GM12891 (cell line): ENCODE results near the gene RETSAT.

Experiments used
- DNase-seq: peaks from one replicate; pipeline ENCODE4 v3.0.0; 2011; ENCODE audit warnings: low spot score; ENCODE audit not compliant: insufficient read length
- FAIRE-seq: peaks from 2 replicates; lab custom pipeline; 2011; peaks lifted over from hg19 to GRCh38; lab: Jason Lieb, UNC
- PAX5 ChIP-seq: IDR thresholded peaks from 2 replicates; pipeline ENCODE4 v1.6.1; 2011; ENCODE audit warnings: low read length, moderate library complexity, mild to moderate bottlenecking; ENCODE audit not compliant: insufficient read depth, severe bottlenecking
- POLR2A ChIP-seq: IDR thresholded peaks from 2 replicates; pipeline ENCODE4 v1.6.1; 2011; ENCODE audit warnings: low read depth, low read length, control low read depth
- POLR2AphosphoS5 ChIP-seq: IDR thresholded peaks from 2 replicates; pipeline ENCODE4 v1.6.1; 2011; ENCODE audit warnings: low read depth, low read length, control low read depth
- POU2F2 ChIP-seq: IDR thresholded peaks from 2 replicates; pipeline ENCODE4 v1.6.1; 2011; ENCODE audit warnings: low read depth, mild to moderate bottlenecking, control low read depth, low read length, moderate library complexity
- SPI1 ChIP-seq: IDR thresholded peaks from 2 replicates; pipeline ENCODE4 v1.6.1; 2011; ENCODE audit warnings: low read depth, low read length, control low read depth
- TAF1 ChIP-seq: IDR thresholded peaks from 2 replicates; pipeline ENCODE4 v1.6.1; 2011; ENCODE audit warnings: low read depth, low read length, control low read depth

The RETSAT gene

DNA sequence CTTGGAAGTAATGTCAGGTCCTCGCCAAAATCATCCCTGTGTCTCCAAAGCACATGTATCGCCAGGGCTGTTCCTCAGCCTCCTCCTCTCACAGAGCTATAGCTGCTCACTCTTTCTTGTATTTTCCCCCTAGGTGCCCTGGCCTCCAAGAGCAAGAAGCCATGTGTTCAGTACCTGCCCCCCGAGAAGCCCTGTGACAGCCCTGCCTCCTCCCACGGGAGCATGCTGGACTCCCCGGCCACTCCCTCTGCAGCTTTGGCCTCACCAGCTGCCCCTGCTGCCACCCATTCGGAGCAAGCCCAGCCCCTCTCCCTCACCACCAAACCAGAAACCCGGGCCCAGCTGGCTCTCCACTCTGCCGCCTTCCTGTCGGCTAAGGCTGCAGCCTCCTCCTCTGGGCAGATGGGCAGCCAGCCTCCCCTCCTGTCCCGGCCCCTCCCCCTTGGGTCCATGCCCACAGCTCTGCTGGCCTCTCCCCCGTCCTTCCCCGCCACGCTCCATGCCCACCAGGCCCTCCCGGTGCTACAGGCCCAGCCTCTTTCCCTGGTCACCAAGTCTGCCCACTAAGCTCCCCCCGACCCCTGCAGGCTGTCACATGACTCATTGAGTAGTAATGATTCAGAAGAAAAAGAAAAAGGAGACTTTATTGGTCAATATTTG lies 45.3 kb downstream of the RETSAT start:
- no peak for DNase-seq
- no peak for TF ChIP-seq POLR2AphosphoS5
- TF ChIP-seq PAX5 = no peak
- no peak for TF ChIP-seq POU2F2
- TF ChIP-seq SPI1 = no peak
- TF ChIP-seq POLR2A = no peak
- no peak for TF ChIP-seq TAF1
- FAIRE-seq = no peak

DNA sequence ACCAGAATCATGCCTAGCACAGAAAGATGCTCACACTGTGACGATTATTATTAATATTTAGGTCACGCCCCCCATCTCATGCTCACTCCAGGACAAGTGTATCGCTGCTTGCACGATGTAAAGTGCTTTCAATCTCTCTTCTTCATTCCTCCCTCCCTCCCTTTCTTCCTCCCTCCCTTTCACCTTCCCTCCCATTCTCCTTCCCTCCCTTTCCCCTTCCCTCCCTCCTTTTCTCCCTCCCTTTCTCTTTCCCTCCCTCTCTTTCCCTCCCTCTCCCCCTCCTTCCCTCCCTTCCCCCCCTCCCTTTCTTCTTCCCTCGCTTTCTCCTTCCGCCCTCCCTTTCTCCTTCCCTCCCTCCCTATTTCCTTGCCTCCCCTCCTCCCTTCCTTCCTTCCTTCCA lies 46.1 kb downstream of the RETSAT start:
- FAIRE-seq (no peak), DNase-seq (no peak)
- TF ChIP-seq POLR2AphosphoS5 (no peak), POLR2A (no peak), SPI1 (no peak), POU2F2 (no peak), PAX5 (no peak)

DNA sequence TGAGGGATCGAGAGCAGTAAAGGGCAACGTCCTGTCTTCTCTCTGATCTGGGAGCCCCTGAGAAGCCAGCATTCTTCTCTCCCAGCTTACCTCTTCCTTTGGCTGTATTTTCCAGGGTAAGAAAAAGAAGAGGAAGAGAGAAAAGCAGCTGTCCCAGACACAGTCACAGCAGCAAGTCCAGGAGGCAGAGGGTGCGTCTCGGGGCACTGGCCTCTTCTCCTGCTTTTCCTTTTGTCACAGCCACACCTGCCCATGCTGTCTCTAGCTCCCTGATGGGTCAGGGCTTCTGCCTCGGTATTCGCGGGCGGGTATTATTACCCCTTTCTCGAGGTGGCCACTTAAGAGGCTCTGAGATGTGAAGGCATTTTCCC lies 46.8 kb downstream of the RETSAT start:
- no peak for TF ChIP-seq PAX5
- DNase-seq (no peak), FAIRE-seq (no peak)

DNA sequence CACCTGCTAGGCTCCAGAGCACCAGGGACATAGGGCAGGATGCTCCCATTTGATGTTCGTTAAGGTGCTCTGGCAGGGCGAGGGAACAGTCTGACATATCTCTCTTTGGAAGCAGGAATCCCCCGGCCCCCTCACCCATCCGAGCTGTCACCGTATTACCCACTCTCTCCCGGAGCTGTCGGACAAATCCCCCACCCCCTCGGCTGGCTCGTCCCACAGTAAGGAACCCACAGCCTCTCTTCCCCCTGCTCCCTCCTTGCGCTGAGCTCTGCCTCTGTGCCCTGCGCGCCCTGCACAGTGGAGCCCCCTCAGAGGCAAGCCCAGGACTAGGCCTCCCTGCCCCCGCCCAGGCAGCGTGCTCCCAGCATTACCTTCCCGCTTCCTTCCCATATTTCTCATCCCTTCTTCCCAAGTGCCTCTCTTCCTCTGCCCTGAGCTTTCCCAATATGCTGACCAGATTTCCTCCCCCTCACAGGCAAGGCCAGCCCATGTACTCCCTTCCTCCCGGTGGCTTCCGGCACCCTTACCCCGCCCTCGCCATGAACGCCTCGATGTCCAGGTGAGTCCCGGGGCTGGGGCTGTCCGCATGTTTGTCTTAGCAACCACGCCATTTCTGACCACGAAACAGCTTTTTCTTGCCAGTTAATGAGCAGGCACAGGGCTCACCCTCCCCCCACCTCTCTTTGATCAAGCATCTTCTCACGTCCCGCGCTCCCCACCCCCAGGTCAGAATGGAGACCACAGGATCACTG lies 50.4 kb downstream of the RETSAT start:
- FAIRE-seq = no peak
- TF ChIP-seq POLR2AphosphoS5 (no peak), PAX5 (no peak), POU2F2 (no peak), POLR2A (no peak), TAF1 (no peak), SPI1 (no peak)
- no peak for DNase-seq

DNA sequence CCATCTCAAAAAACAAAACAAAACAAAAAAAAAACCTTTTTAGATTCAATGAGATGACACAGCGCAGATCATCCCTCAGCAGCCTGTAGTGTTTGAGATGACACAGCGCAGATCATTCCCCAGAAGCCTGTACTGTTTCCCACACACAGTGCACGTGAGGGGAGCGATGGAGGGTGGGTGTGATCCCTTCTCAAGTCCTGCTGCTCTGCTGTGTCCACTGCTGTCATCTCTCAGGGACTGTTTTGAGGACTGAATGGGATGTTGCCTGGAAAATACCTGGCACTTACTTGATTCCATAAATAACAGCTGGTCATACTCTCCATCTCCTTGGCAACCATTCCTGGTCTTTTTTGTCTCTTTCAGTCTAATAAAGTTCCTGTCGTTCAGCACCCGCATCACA lies 52.2 kb downstream of the RETSAT start:
- TF ChIP-seq PAX5 = no peak
- TF ChIP-seq SPI1 = no peak
- TF ChIP-seq POLR2AphosphoS5 = no peak
- no peak for TF ChIP-seq TAF1
- TF ChIP-seq POLR2A = no peak
- TF ChIP-seq POU2F2 = no peak
- no peak for FAIRE-seq
- DNase-seq = no peak
